GM12892 (cell line): ENCODE results near the gene WDR45B.

Source experiments
- POLR2A ChIP-seq: IDR thresholded peaks from 2 replicates; pipeline ENCODE4 v1.6.1; 2011; ENCODE audit warnings: low read depth, low read length, control low read depth
- POLR2AphosphoS5 ChIP-seq: IDR thresholded peaks from 2 replicates; pipeline ENCODE4 v1.6.1; 2011; ENCODE audit warnings: low read depth, low read length, control low read depth
- TAF1 ChIP-seq: IDR thresholded peaks from 2 replicates; pipeline ENCODE4 v1.6.1; 2011; ENCODE audit warnings: low read depth, mild to moderate bottlenecking, control low read depth, low read length, borderline replicate concordance

GRCh38 chr17:82692268-82692667, 44.0 kb upstream of the WDR45B start:
- TF ChIP-seq POLR2A (no peak), POLR2AphosphoS5 (no peak), TAF1 (no peak)
